ENCODE data around the gene AP1S2. TPM values are rescaled to one million over a fixed set of nuclear protein-coding genes. Genes with fewer than 3 reads are reported as not detected.

The AP1S2 gene
- total and polyA plus RNA-seq, 9 of the 15 experiments (the other 6 are each of a cell fraction or from before 2014, with no cell fraction given) = 11.1 to 64.2 (median 25.8) TPM

DNA sequence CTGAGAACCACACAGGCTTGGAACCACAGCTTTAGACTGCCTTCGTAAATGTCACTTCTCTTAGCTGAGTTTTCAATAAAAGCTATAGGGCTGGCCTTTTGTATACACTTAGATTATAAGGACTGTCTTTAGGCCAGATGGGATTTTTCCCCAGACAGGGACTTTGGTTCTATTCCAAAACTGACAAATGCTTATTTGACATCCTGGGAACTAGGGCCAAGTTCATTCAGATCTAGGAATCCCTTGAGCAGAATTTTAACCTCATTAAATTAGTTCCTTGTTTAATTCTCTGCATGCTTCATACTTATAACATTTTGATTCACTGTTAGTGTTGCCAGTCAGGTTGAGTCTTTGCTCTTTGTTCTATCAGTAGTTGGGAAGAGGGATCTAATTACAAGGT, 41.2 kb downstream of the AP1S2 start (continued):
- TF ChIP-seq, protein P1, sequence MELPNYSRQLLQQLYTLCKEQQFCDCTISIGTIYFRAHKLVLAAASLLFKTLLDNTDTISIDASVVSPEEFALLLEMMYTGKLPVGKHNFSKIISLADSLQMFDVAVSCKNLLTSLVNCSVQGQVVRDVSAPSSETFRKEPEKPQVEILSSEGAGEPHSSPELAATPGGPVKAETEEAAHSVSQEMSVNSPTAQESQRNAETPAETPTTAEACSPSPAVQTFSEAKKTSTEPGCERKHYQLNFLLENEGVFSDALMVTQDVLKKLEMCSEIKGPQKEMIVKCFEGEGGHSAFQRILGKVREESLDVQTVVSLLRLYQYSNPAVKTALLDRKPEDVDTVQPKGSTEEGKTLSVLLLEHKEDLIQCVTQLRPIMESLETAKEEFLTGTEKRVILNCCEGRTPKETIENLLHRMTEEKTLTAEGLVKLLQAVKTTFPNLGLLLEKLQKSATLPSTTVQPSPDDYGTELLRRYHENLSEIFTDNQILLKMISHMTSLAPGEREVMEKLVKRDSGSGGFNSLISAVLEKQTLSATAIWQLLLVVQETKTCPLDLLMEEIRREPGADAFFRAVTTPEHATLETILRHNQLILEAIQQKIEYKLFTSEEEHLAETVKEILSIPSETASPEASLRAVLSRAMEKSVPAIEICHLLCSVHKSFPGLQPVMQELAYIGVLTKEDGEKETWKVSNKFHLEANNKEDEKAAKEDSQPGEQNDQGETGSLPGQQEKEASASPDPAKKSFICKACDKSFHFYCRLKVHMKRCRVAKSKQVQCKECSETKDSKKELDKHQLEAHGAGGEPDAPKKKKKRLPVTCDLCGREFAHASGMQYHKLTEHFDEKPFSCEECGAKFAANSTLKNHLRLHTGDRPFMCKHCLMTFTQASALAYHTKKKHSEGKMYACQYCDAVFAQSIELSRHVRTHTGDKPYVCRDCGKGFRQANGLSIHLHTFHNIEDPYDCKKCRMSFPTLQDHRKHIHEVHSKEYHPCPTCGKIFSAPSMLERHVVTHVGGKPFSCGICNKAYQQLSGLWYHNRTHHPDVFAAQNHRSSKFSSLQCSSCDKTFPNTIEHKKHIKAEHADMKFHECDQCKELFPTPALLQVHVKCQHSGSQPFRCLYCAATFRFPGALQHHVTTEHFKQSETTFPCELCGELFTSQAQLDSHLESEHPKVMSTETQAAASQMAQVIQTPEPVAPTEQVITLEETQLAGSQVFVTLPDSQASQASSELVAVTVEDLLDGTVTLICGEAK (IDR thresholded peaks at IDR 0.05) = no peak
- TF ChIP-seq, protein P1 (CRISPR knock-in tag; IDR thresholded peaks at IDR 0.05) = no peak
